HG02571 (cell line): ENCODE data around the gene KDM5A.
"Not testable (repeated sequence)": the region's sequence is repeated elsewhere in the genome, so short reads cannot be mapped to it uniquely, and the experiment has no call there.

Source experiments
- ATAC-seq: cut with Tn5 transposase; IDR thresholded peaks from one replicate; pipeline ENCODE4 v1.9.1; 2021; ENCODE audit warnings: mild to moderate bottlenecking, moderate library complexity; ENCODE audit not compliant: unreplicated experiment

KDM5A gene

DNA sequence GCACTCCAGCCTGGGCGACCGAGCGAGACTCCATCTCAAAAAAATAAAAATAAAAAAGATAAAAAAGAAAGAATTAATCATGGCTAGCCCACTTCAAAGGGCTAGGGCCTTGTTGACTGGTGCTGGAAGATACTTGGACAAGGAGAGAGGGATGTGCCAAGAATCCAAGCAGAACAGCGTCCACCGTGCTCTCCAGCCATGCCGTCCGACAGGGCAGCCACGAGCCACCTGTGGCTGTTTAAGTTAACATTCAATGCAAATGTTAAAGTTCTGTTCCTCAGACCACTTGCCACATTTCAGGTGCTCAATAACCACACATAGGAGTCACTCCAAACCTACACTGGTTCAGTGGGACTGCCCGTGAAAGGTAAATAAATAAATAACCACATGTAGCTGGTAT lies 147.9 kb downstream of the KDM5A start:
- no peak for ATAC-seq

DNA sequence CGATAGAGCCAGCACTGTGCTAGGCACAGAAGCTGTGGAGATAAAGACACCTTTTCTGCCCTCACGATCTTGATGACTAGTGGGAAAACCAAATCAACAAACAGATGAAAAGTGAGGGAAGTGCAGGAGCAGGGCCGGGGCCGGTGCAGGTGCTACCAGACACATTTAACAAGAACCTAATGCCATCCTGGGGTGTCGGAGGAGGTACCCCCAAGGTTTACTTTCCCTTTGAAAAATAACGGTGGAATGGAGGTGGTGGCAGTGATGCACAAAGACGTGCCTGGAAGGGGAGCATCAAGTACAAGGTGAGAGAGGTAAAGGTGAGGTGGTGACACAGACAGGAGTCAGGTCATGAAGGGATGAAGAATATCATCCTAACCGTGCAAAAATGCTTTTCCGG lies 148.6 kb downstream of the KDM5A start:
- no peak for ATAC-seq

- no peak for ATAC-seq
Measured at GRCh38 chr12:238736-239398, 150.3 kb downstream of the KDM5A start.

- no peak for ATAC-seq
Measured at GRCh38 chr12:238116-238515, 151.0 kb downstream of the KDM5A start.

DNA sequence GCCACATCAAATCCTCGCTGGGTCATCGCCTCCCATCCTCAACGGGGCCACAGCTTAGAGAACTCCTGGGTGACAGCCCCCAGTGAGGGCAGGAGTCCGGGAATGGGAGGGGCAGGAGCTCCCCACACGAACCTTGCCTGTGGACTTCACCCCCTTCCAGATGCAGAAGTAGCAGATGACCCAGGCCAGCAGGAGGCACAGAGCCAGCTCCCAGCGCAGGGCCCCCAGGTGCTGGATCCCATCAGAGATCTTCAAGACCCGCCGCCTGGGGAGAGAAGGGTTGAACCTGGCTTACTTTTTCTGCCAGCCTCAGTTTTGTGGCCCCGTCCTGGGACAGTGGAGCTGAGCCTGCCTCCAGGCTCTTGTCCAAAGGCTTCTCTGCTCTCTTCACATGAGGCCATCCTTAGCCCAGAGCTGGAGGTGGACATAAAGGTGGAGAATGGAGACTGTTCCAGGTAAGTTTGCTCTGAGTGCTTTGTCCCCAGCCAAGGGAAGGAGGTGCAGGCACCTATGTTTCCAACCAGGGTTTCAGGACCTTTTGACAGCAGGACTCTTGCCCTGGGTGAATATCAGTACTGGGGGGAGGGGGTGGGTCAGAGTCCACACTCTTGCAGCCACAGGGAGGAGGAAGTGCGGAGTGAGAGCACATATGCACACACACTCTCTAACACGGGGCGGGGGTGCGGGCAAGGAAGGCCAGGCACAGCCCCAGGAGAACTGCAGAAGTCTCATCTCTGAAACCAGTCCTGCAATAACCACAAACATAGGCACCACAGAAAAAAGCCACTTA lies 151.9 kb downstream of the KDM5A start:
- ATAC-seq, result no peak

DNA sequence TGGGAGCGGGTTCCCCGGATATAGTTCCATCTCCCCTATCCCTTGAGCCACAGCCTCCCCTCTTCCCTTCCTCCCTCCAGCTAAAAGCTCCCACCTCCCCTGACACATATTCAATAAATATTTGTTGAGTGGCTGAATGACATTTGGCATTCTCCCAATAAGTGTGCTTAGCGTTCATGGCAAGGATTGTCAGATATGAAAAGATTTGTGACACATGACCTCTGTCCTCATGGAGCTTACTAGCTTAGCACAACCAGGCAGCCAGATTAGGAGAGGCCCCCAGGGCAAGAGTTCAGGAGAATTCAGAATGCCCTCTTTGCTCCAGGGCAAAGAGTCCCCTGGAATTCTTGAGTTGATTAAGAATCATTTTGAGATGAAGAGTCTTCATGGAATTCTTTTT lies 152.7 kb downstream of the KDM5A start:
- no peak for ATAC-seq

DNA sequence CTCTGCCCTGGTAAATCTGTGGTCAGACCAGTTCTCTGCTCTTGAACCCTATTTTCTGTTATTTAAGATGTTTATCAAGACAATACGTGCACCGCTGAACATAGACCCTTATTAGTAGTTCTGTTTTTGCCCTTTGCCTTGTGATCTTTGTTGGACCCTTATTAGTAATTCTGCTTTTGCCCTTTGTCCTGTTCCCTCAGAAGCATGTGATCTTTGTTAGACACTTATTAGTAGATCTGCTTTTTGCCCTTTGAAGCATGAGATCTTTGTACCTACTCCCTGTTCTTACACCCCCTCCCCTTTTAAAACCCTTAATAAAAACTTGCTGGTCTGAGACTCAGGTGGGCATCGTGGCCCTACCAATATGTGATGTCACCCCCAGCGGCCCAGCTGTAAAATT lies 153.2 kb downstream of the KDM5A start:
- not testable (repeated sequence) for ATAC-seq

- no peak for ATAC-seq
Measured at GRCh38 chr12:234891-235415, 154.2 kb downstream of the KDM5A start.

- no peak for ATAC-seq
Measured at GRCh38 chr12:234019-234418, 155.1 kb downstream of the KDM5A start.

- no peak for ATAC-seq
Measured at GRCh38 chr12:233615-233968, 155.5 kb downstream of the KDM5A start.

- ATAC-seq, result no peak
Measured at GRCh38 chr12:232731-233614, 156.1 kb downstream of the KDM5A start.

DNA sequence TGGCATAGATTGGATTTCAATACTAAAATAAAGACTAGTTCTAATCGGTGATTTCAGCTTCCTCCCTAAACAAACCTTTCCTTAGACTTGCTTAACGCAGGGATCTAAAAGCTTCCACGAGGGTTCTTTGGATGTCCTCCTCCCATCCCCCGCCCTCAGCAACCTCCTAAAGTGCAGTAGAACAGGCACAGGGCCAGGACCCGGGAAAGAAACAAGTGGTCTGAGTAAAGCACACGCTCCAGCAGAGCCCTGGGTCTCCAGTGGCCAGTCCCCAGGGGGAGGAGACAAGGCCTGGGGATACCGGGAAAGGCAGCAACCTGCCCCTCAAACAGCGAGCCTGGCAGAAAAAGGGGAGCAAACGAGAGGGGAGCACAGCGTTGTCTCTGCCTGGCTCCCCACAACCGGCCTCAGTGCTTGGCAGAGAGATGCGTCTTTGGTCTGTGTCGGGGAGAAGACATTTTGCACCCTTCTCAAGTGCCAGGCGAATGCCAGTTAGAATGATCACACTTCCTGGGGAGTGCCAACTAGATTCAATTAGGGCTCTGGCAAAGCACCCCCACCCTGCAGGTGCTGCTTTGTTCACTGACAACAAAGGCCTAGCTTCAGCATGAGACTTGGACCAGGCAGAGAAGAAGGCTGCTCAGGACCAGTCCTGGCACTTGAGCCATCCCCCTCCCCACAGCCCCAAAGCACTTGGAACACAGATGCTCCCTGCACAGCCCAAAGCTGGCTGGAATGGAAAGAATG lies 158.0 kb downstream of the KDM5A start:
- no peak for ATAC-seq
